AG09309 (cell line): ENCODE results near the gene CNTNAP2.

Source experiments
- DNase-seq: peaks from one replicate; pipeline ENCODE4 v3.0.0-alpha.2; 2010; ENCODE audit warnings: low read depth
- H3K4me3 ChIP-seq: 2 replicates; pipeline ENCODE4 v1.5.1; 2011; ENCODE audit warnings: mild to moderate bottlenecking, low read depth, low read length, moderate library complexity; ENCODE audit not compliant: control insufficient read depth
- TF ChIP-seq, protein P1 (sequence below): IDR thresholded peaks from 2 replicates; pipeline ENCODE4 v1.5.1; 2011; ENCODE audit warnings: mild to moderate bottlenecking, low read depth, low read length, inconsistent platforms; ENCODE audit not compliant: insufficient read depth, control insufficient read depth; ENCODE audit errors: missing control alignments

CNTNAP2 gene

DNA sequence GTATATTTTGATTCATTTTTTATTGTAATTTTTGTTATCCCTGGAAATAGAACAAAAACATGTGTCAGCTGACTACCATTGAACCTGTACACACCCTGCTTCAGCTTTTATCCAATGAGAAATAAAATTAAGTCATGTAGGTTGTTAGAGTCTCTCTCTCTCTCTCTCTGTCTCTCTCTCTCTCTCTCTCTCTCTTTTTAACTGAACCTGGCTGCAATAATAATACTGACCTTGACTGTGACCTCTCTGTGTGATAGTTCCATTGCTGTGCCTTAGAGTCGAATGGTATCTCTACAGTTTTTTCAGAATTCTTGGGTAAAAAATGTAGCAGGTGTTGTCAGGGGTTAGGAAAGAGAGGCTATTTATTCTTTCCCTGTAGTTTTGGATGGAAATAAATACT lies 637.8 kb downstream of the CNTNAP2 start:
- no peak for DNase-seq
- no peak overlapping the region for H3K4me3 ChIP-seq
- TF ChIP-seq, protein P1, sequence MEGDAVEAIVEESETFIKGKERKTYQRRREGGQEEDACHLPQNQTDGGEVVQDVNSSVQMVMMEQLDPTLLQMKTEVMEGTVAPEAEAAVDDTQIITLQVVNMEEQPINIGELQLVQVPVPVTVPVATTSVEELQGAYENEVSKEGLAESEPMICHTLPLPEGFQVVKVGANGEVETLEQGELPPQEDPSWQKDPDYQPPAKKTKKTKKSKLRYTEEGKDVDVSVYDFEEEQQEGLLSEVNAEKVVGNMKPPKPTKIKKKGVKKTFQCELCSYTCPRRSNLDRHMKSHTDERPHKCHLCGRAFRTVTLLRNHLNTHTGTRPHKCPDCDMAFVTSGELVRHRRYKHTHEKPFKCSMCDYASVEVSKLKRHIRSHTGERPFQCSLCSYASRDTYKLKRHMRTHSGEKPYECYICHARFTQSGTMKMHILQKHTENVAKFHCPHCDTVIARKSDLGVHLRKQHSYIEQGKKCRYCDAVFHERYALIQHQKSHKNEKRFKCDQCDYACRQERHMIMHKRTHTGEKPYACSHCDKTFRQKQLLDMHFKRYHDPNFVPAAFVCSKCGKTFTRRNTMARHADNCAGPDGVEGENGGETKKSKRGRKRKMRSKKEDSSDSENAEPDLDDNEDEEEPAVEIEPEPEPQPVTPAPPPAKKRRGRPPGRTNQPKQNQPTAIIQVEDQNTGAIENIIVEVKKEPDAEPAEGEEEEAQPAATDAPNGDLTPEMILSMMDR = no peak

DNA sequence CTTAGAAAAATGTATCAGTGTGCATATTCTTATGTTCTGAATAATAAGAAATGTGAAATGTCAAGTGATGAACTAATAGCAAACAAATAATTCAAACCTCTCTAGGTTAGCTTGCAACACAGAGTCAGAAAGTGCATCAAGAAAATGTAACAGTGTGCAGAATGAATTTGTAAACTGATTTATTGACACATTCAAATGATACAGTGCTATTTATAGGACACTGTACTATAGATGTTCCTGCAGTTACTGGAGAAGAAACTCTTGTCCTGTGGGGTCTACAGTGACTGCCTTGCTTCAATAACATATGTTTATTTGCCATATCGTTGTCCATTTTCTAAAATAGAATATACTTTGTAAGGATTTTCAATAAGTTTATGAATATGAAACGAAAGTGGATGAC lies 639.0 kb downstream of the CNTNAP2 start:
- no peak for DNase-seq
- TF ChIP-seq, protein P1 = no peak
- no peak overlapping the region for H3K4me3 ChIP-seq

DNA sequence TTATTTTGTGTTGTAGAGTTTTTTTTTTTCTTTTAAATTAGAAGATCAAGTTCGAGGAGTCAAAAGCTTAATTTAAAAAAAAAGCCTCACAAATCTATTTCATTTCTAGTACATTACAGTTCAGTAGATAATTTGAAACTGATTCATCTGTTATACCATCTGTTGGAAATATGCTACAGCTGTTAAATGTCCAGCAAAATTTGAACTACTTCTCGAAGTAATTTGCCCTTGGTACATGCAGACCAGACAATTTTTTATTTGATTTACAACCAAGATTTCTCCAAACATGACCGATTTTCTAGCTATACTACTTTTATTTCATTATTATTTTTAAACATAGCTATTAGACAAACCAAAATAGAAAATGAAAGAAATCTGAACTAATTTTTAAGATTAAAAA lies 647.9 kb downstream of the CNTNAP2 start:
- no peak for DNase-seq
- TF ChIP-seq, protein P1 = no peak
- H3K4me3 ChIP-seq = no peak overlapping the region

DNA sequence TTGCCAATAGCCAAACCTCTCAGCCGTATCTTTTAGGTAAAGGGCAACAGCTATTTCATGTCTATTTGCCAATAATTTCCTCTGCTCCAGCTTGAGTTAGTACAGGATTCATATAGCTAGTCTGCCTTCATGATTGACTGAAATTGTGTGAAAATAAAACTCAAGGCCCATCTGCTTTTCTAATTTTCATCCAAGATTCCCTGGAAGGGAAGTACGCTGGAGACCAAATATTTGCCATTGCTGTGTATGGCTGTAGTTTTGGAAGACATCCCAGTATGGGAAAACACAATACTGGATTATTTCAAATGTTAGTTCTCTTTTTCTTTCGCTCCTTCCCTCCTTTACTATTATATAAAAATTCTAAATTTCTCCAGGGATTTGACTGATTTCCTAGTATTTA lies 652.4 kb downstream of the CNTNAP2 start:
- no peak for DNase-seq
- TF ChIP-seq, protein P1 = no peak

DNA sequence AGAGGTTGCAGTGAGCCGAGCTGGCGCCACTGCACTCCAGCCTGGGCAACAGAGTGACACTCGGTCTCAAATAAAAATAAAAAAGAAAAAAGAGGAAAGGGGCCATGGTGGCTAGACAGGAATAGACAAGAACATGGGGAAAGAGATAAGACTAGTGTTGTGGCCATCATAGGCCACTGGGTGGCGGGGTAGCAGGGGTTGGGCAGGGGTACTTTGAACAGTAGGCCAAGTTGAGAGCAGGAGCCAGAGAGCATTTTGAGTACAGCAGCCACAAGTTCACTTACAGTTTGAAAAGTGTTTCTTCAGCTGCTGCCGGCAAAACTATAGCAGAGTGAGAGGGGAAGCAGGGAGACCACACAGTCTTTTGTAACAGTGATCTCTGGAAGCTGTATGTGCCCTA lies 656.0 kb downstream of the CNTNAP2 start:
- TF ChIP-seq, protein P1 = no peak
- no peak for DNase-seq
- no peak overlapping the region for H3K4me3 ChIP-seq

More for the DNA sequence above, 652.4 kb downstream of the CNTNAP2 start:
- H3K4me3 ChIP-seq = no peak overlapping the region

DNA sequence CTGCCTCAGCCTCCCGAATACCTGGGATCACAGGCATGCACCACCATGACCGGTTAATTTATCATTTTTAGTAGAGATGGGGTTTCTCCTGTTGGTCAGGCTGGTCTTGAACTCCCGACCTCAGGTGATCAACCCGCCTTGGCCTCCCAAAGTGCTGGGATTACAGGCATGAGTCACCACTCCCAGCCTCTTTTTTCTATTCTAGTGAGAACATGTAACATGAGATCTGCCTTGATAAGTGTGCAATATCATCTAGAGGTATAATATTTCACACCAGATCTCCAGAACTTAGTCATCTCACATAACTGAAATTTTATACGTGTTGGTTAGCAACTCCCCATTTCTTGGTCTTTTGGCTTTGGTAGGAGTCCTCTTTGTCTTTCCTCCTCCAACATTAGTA lies 656.9 kb downstream of the CNTNAP2 start:
- H3K4me3 ChIP-seq = no peak overlapping the region
- no peak for DNase-seq
- TF ChIP-seq, protein P1 = no peak
